Epithelial cell of esophagus (primary cell): ENCODE measurements around the gene KLK3.

Source experiments
- DNase-seq: peaks from one replicate; pipeline ENCODE4 v3.0.0; 2010; ENCODE audit warnings: low read depth
- H3K4me3 ChIP-seq: 2 replicates; pipeline ENCODE4 v1.5.1; 2011; ENCODE audit warnings: mild to moderate bottlenecking, low read length, control low read depth
- TF ChIP-seq, protein P1 (sequence below): IDR thresholded peaks from 2 replicates; pipeline ENCODE4 v1.5.1; 2011; ENCODE audit warnings: low read depth, mild to moderate bottlenecking, low read length, control low read depth, inconsistent platforms; ENCODE audit not compliant: insufficient read depth; ENCODE audit errors: missing control alignments

The KLK3 gene

DNA sequence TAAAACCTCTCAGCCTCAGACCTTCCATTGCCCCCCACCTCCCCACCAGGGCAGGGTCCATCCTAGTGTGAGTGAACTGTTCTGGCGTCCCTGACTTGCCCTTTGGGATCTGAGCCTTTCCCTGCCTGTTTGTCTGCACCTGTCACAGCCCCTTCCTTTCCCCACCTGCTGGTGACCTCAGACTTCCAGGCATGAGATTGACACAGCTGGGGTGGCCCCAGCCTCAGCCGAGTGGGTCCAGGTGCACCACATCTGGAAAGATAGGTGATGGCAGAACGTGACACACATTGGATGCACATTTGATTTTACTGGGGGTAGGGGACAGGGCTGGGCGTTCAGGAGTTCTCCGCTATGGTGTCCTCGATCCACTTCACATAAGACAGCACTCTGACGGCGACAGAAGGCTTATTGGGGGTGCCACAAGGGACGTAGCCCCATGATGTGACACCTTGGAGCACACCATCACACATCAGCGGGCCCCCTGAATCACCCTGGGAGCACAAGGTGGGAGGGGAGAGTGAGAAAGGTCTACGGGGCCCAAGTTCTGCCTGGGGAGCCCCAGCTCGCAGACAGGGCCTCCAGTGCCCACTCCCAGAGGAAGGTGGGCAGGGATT is 35.7 kb upstream of the KLK3 start:
- no peak for DNase-seq
- TF ChIP-seq, protein P1, sequence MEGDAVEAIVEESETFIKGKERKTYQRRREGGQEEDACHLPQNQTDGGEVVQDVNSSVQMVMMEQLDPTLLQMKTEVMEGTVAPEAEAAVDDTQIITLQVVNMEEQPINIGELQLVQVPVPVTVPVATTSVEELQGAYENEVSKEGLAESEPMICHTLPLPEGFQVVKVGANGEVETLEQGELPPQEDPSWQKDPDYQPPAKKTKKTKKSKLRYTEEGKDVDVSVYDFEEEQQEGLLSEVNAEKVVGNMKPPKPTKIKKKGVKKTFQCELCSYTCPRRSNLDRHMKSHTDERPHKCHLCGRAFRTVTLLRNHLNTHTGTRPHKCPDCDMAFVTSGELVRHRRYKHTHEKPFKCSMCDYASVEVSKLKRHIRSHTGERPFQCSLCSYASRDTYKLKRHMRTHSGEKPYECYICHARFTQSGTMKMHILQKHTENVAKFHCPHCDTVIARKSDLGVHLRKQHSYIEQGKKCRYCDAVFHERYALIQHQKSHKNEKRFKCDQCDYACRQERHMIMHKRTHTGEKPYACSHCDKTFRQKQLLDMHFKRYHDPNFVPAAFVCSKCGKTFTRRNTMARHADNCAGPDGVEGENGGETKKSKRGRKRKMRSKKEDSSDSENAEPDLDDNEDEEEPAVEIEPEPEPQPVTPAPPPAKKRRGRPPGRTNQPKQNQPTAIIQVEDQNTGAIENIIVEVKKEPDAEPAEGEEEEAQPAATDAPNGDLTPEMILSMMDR: no peak
- H3K4me3 ChIP-seq: no peak overlapping the region

DNA sequence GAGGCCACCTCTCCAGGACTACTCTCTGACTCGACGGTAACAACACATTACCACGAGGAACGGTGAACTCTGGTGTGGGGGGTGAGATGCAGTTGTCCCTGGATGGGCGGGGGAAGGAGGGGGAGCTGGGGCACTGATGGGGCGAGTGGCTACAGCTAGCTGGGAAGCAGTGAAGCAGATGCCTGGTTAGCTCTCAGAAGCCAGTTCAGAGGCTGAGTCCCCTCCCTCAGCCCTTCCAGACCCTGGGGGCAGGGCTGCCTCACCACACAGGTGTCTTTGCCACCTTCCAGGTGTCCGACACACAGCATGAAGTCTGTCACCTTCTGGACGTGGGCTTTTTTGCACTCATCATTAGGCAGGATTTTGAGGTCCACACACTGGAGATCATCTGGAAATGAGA is 35.1 kb upstream of the KLK3 start:
- TF ChIP-seq, protein P1: no peak
- DNase-seq: no peak

DNA sequence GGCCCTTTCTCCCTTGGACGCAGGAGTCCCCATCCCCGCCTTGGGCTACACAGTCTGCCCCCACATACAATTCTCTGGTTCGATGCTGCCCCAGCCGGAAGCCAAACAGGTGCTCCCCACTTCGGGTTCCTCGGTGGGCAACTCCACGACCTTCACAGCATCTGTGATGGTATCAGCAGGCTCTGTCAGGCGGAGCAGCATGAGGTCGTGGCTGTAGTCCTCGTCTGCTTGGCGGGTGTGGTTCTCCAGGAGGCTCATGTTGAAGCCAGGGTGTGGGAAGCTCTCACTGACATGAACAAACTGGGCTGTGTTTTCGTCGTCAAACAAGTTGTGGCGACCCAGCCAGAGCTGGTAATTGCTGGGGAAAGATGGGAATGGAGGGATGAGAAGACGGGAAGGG is 34.6 kb upstream of the KLK3 start:
- DNase-seq: peak; percentile 6
- no peak overlapping the region for H3K4me3 ChIP-seq
- TF ChIP-seq, protein P1: no peak

More for the DNA sequence above, 35.1 kb upstream of the KLK3 start:
- H3K4me3 ChIP-seq: no peak overlapping the region

DNA sequence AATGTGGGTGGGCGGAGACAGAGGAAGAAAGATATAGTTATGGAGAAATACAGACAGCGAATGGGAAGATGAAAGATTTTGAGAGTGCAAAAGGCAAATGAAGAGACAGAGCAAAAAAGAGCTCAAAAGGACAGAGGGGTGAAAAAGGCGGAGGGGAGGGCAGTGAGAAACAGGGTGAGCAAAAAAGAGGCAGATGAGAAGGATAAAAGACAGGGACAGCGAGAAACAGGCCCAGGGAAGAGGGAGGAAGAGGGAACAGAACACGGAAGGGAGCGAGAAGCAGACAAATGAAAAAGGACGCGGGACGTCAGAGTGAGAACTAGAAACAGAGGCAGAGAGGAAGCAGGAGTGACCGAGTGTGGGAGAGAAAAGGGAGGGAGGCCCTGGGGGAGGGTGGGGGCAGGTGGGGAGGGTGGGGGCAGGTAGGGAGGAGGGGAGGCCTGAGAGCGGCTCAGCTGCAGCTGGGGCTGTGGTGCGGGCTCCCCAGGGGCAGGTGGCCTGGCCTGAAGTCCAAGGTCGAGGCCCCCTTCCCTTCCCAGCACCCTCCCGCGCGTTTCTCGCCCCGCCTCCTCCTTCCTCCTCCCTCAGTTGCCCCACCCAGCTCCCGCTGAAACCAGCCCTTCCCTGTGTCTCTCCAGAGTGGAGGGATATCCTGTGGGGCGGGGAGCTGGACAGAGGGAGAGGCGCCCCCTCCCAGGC is 34.0 kb upstream of the KLK3 start:
- DNase-seq: no peak
- no peak overlapping the region for H3K4me3 ChIP-seq
- TF ChIP-seq, protein P1: no peak

DNA sequence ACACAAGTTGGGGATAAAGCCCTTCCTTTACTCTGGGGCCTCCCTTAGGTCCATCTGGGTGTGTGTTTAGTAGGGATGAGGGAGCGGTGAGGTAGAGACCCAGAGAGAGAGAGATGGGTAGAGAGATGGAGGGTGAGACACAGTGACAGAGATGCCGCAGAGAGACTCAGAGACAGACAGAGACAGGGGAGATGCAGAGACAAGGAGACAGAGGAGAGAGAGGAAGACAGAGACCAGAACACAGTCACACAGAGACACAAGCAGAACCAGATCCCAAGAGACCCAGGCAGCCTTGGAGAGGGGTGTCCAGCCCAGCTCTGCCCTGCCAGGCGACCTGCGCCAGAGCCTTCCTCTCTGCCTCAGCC is 33.5 kb upstream of the KLK3 start:
- no peak for DNase-seq
- TF ChIP-seq, protein P1: no peak
- no peak overlapping the region for H3K4me3 ChIP-seq

DNA sequence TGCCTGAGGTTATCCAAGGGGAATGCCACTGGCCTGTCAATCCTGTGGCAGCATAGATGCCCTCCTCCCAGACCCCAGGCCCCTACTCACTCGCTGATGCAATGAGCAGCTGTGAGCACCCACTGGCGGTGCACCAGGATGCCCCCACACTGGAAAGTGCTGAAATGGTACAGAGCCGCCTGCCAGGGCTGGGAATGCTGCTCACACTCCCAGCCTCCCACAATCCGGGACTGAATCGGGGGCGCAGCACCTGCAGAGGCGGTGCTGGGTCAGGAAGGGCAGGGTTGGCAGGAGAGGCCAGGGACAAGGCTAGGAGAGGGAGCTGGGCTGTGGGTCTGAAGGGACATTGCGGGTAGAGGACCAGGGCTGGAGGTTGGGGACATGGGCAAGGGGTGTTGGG is 33.1 kb upstream of the KLK3 start:
- TF ChIP-seq, protein P1: no peak
- no peak for DNase-seq
- H3K4me3 ChIP-seq: no peak overlapping the region
